Activated CD4-positive, alpha-beta T cell treated with anti-CD3 and anti-CD28 coated beads, Interleukin-2, amount 10 ng/mL, durations not matched to agents 7 days and 5 days (primary cell): Measurements from ENCODE around the gene BCL2L12. TPM values are rescaled to one million over a fixed set of nuclear protein-coding genes. Genes with fewer than 3 reads are reported as not detected.

Source experiments
- CTCF ChIA-PET: fragments of 350-600 bp; sonication (Branson Sonifier 250); formaldehyde crosslinking; loops from one replicate; lab custom pipeline; 2021; ENCODE audit warnings: antibody characterized with exemption; lab: Charles Lee
- POLR2A ChIA-PET: fragments of 350-600 bp; sonication (Branson Sonifier 250); formaldehyde crosslinking; loops from one replicate; lab custom pipeline; 2021; ENCODE audit warnings: antibody characterized with exemption; lab: Charles Lee
- DNase-seq: peaks from one replicate; pipeline ENCODE4 v3.0.0-alpha.2; 2020
- H3K27ac Mint-ChIP-seq: one replicate; pipeline ENCODE4 v1.8.0; 2021; ENCODE audit warnings: mild to moderate bottlenecking, moderate library complexity, mixed read lengths
- H3K27me3 Mint-ChIP-seq: one replicate; pipeline ENCODE4 v1.8.0; 2021; ENCODE audit warnings: mixed read lengths
- H3K36me3 Mint-ChIP-seq: one replicate; pipeline ENCODE4 v1.8.0; 2021; ENCODE audit warnings: low read depth, mixed read lengths
- H3K4me1 Mint-ChIP-seq: one replicate; pipeline ENCODE4 v1.8.0; 2021; ENCODE audit warnings: mixed read lengths
- H3K4me3 Mint-ChIP-seq: one replicate; pipeline ENCODE4 v1.8.0; 2021; ENCODE audit warnings: mild to moderate bottlenecking, moderate library complexity, mixed read lengths
- H3K9me3 Mint-ChIP-seq: one replicate; pipeline ENCODE4 v1.8.0; 2021; ENCODE audit warnings: mixed read lengths
- total RNA-seq, 2 experiments: library from RNA; stranded (reverse); gene quantifications; one replicate each; pipeline ENCODE4 v1.2.3, GENCODE V29; 2021

The BCL2L12 gene
- total RNA-seq, 2 experiments from 2014 or later: 73.9 to 80.7 TPM

- Mint-ChIP-seq H3K36me3 (peaks cover 12% of the 10 kb centered on the region), H3K27ac (no peak overlapping the region)
- CTCF ChIA-PET: interaction anchor here (0.7 to 1.2 kb wide), 4 partner anchors 9 to 483 kb away, joined by 3 to 4 read pairs (median 3); no protein-coding TSS in a partner anchor
These were observed 25.8 kb downstream of the BCL2L12 start for GRCh38 chr19:49691243-49692146.

GRCh38 chr19:49692147-49692506, 26.4 kb downstream of the BCL2L12 start:
- H3K4me3 Mint-ChIP-seq: no peak overlapping the region
- peaks cover 12% of the 10 kb centered on the region for H3K36me3 Mint-ChIP-seq
- H3K27me3 Mint-ChIP-seq: peaks cover 24% of the 10 kb centered on the region
- DNase-seq: no peak
- H3K27ac Mint-ChIP-seq: no peak overlapping the region
- CTCF ChIA-PET: interaction anchor here (0.7 to 1.2 kb wide), 4 partner anchors 8 to 484 kb away, joined by 3 to 4 read pairs (median 3); no protein-coding TSS in a partner anchor
- POLR2A ChIA-PET: no interaction called here
- H3K4me1 Mint-ChIP-seq: peaks cover 27% of the 10 kb centered on the region
- no peaks in the 10 kb centered on the region for H3K9me3 Mint-ChIP-seq

More at GRCh38 chr19:49691243-49692146, 25.8 kb downstream of the BCL2L12 start:
- DNase-seq: no peak
- H3K27me3 Mint-ChIP-seq: peaks cover 24% of the 10 kb centered on the region
- peak overlapping the region; percentile 77 for H3K4me3 Mint-ChIP-seq
- H3K4me1 Mint-ChIP-seq: peaks cover 27% of the 10 kb centered on the region
- POLR2A ChIA-PET: interaction anchor here (0.5 kb wide), 1 partner anchor 244 kb away, joined by 3 read pairs; no protein-coding TSS in a partner anchor
- no peaks in the 10 kb centered on the region for H3K9me3 Mint-ChIP-seq

- no peak overlapping the region for H3K4me3 Mint-ChIP-seq
- no peaks in the 10 kb centered on the region for H3K36me3 Mint-ChIP-seq
- peaks cover 5% of the 10 kb centered on the region for H3K4me1 Mint-ChIP-seq
- no peak overlapping the region for H3K27ac Mint-ChIP-seq
- no peaks in the 10 kb centered on the region for H3K9me3 Mint-ChIP-seq
- POLR2A ChIA-PET: no interaction called here
- H3K27me3 Mint-ChIP-seq: peaks cover 20% of the 10 kb centered on the region
- CTCF ChIA-PET: interaction anchor here (1.1 kb wide), 1 partner anchor 145 kb away, joined by 6 read pairs; no protein-coding TSS in a partner anchor
- no peak for DNase-seq
These were observed 30.4 kb downstream of the BCL2L12 start for GRCh38 chr19:49696115-49696514.

DNA sequence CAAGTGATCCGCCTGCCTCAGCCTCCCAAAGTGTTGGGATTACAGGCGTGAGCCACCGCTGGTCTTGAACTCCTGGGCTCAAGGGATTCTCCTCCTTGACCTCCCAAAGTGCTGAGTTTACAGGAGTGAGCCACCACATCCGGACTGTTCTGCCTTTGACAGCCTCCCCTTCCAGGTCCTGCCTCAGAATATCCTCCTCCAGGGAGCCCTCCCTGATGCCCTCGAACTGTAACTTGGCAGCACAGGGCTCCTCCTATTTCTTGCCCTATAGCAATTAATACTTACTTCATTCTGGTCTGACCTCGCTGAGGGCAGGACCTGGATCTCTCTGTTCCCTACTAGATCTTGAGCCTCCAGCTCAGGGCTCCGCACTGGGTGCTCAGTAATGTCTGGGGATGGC, 31.1 kb downstream of the BCL2L12 start:
- no peaks in the 10 kb centered on the region for H3K36me3 Mint-ChIP-seq
- H3K27me3 Mint-ChIP-seq: peaks cover 16% of the 10 kb centered on the region
- no peaks in the 10 kb centered on the region for H3K9me3 Mint-ChIP-seq
- no peak overlapping the region for H3K27ac Mint-ChIP-seq
- no peak overlapping the region for H3K4me3 Mint-ChIP-seq
- POLR2A ChIA-PET: no interaction called here
- no peak for DNase-seq
- H3K4me1 Mint-ChIP-seq: no peaks in the 10 kb centered on the region
- CTCF ChIA-PET: interaction anchor here (0.5 kb wide), 1 partner anchor 622 kb away, joined by 4 read pairs; no protein-coding TSS in a partner anchor

DNA sequence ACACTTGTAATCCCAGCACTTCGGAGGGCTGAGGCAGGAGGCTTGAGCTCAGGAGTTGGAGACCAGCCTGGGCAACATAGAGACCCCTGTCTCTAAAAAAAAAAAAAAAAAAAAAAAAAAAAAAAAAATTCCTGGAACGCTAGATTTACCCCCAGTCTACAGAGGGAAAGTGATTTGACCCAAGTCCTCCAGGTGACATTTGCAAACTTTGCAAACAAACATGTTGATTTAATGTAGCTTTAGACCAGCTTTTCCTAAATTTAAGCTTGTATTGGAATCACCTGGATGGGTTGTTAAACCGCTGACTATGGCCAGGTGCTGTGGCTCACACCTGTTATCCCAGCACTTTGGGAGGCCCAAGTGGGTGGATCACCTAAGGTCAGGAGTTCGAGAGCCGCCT, 33.6 kb downstream of the BCL2L12 start:
- no peak overlapping the region for H3K27ac Mint-ChIP-seq
- no peak overlapping the region for H3K4me3 Mint-ChIP-seq
- H3K27me3 Mint-ChIP-seq: peaks cover 11% of the 10 kb centered on the region
- ChIA-PET CTCF (no interaction called here), POLR2A (no interaction called here)
- H3K36me3 Mint-ChIP-seq: no peaks in the 10 kb centered on the region
- H3K4me1 Mint-ChIP-seq: no peaks in the 10 kb centered on the region
- DNase-seq: no peak
- no peaks in the 10 kb centered on the region for H3K9me3 Mint-ChIP-seq

- Mint-ChIP-seq H3K4me3 (no peak overlapping the region), H3K27ac (no peak overlapping the region), H3K36me3 (no peaks in the 10 kb centered on the region), H3K4me1 (no peaks in the 10 kb centered on the region), H3K27me3 (peaks cover 11% of the 10 kb centered on the region), H3K9me3 (no peaks in the 10 kb centered on the region)
- ChIA-PET CTCF (interaction anchor here (0.6 to 1.0 kb wide), 2 partner anchors 9 to 981 kb away, joined by 3 read pairs; no protein-coding TSS in a partner anchor), POLR2A (no interaction called here)
- DNase-seq: no peak
These were observed 34.8 kb downstream of the BCL2L12 start for GRCh38 chr19:49700563-49700962.

DNA sequence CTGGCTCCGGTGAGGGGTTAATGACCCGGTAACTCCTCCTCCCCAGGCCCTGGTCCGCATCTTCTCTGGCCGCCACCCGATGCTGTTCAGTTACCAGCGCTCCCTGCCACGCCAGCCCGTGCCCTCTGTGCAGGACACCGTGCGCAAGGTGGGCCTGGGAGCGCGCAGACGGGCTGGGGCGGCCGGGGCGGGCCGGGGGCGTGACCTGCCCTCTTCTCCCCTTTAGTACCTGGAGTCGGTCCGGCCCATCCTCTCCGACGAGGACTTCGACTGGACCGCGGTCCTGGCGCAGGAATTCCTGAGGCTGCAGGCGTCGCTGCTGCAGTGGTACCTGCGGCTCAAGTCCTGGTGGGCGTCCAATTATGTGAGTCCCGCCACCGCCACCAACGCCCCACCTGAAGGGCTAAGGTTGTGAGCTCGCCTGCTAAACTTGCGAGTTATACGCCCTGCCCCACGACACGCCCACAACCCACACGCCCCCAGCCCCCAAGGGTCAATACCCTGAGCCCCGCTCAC, 35.6 kb downstream of the BCL2L12 start:
- ChIA-PET CTCF (interaction anchor here (1.3 kb wide), 1 partner anchor 16 kb away, joined by 6 read pairs; no protein-coding TSS in a partner anchor), POLR2A (no interaction called here)
- DNase-seq: no peak
- no peak overlapping the region for H3K4me3 Mint-ChIP-seq
- no peaks in the 10 kb centered on the region for H3K4me1 Mint-ChIP-seq
- no peaks in the 10 kb centered on the region for H3K9me3 Mint-ChIP-seq
- no peak overlapping the region for H3K27ac Mint-ChIP-seq
- H3K27me3 Mint-ChIP-seq: peaks cover 11% of the 10 kb centered on the region
- no peaks in the 10 kb centered on the region for H3K36me3 Mint-ChIP-seq

- ChIA-PET POLR2A (no interaction called here), CTCF (interaction anchor here (1.2 to 1.3 kb wide), 2 partner anchors 11 to 24 kb away, joined by 3 to 4 read pairs; no protein-coding TSS in a partner anchor)
- Mint-ChIP-seq H3K9me3 (no peaks in the 10 kb centered on the region), H3K4me3 (no peak overlapping the region), H3K27ac (no peak overlapping the region), H3K4me1 (no peaks in the 10 kb centered on the region), H3K36me3 (no peaks in the 10 kb centered on the region), H3K27me3 (peaks cover 9% of the 10 kb centered on the region)
- DNase-seq: no peak
These were observed 39.3 kb downstream of the BCL2L12 start for GRCh38 chr19:49704888-49705642.

DNA sequence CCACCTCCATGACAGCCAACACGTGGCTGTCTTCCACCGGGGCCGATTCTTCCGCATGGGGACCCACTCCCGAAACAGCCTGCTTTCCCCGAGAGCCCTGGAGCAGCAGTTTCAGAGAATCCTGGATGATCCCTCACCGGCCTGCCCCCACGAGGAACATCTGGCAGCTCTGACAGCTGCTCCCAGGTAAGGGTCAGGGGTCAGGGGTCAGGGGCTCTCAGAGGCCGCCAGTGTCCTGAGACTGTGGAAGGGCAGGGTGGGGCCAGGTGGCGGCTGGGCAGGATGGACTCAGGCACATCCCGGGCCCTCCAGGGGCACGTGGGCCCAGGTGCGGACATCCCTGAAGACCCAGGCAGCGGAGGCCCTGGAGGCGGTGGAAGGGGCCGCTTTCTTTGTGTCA, 40.2 kb downstream of the BCL2L12 start:
- DNase-seq: no peak
- H3K4me1 Mint-ChIP-seq: no peaks in the 10 kb centered on the region
- H3K9me3 Mint-ChIP-seq: no peaks in the 10 kb centered on the region
- no peak overlapping the region for H3K4me3 Mint-ChIP-seq
- peaks cover 7% of the 10 kb centered on the region for H3K27me3 Mint-ChIP-seq
- ChIA-PET POLR2A (no interaction called here), CTCF (no interaction called here)
- H3K36me3 Mint-ChIP-seq: no peaks in the 10 kb centered on the region
- no peak overlapping the region for H3K27ac Mint-ChIP-seq

DNA sequence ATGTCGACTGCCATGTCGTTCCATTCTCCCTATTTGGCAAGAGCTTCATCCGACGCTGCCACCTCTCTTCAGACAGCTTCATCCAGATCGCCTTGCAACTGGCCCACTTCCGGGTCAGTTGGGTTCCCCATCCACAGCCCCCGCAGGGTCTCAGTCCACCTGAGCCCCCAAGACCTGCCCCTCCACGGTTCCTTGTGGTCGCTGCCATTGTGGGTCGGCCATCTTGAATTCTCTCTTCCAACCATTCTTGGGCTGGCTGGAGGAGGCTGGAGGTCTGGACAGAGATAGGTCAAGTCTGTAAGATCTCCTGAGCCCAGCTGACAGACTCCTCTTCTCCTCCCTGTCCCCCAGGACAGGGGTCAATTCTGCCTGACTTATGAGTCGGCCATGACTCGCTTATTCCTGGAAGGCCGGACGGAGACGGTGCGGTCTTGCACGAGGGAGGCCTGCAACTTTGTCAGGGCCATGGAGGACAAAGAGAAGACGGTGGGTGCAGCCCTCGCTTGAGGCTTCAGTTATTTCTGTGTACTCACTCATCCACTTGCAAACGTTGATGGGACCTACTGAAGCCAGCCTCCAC, 44.7 kb downstream of the BCL2L12 start:
- no peak for DNase-seq
- POLR2A ChIA-PET: no interaction called here
- peaks cover 1% of the 10 kb centered on the region for H3K4me1 Mint-ChIP-seq
- no peak overlapping the region for H3K4me3 Mint-ChIP-seq
- H3K27ac Mint-ChIP-seq: no peak overlapping the region
- H3K27me3 Mint-ChIP-seq: no peaks in the 10 kb centered on the region
- H3K9me3 Mint-ChIP-seq: peaks cover 2% of the 10 kb centered on the region
- CTCF ChIA-PET: no interaction called here
- no peaks in the 10 kb centered on the region for H3K36me3 Mint-ChIP-seq

- Mint-ChIP-seq H3K27me3 (no peaks in the 10 kb centered on the region), H3K36me3 (no peaks in the 10 kb centered on the region), H3K9me3 (peaks cover 2% of the 10 kb centered on the region), H3K27ac (no peak overlapping the region), H3K4me3 (no peak overlapping the region), H3K4me1 (peaks cover 9% of the 10 kb centered on the region)
- CTCF ChIA-PET: interaction anchor here (1.4 kb wide), 1 partner anchor 32 kb away, joined by 4 read pairs; no protein-coding TSS in a partner anchor
- POLR2A ChIA-PET: no interaction called here
- DNase-seq: no peak
These were observed 46.7 kb downstream of the BCL2L12 start for GRCh38 chr19:49712397-49712859.

GRCh38 chr19:49713236-49713845, 47.6 kb downstream of the BCL2L12 start:
- H3K4me3 Mint-ChIP-seq: no peak overlapping the region
- POLR2A ChIA-PET: no interaction called here
- H3K9me3 Mint-ChIP-seq: peaks cover 4% of the 10 kb centered on the region
- DNase-seq: no peak
- CTCF ChIA-PET: interaction anchor here (1.4 kb wide), 1 partner anchor 32 kb away, joined by 4 read pairs; no protein-coding TSS in a partner anchor
- peaks cover 14% of the 10 kb centered on the region for H3K4me1 Mint-ChIP-seq
- H3K36me3 Mint-ChIP-seq: no peaks in the 10 kb centered on the region
- no peaks in the 10 kb centered on the region for H3K27me3 Mint-ChIP-seq
- no peak overlapping the region for H3K27ac Mint-ChIP-seq
